Epithelial cell of esophagus (primary cell): Measurements from ENCODE around the gene EFR3B.

ENCODE experiments used
- DNase-seq: peaks from one replicate; pipeline ENCODE4 v3.0.0; 2010; ENCODE audit warnings: low read depth
- H3K4me3 ChIP-seq: 2 replicates; pipeline ENCODE4 v1.5.1; 2011; ENCODE audit warnings: mild to moderate bottlenecking, low read length, control low read depth
- CTCF ChIP-seq: IDR thresholded peaks from 2 replicates; pipeline ENCODE4 v1.5.1; 2011; ENCODE audit warnings: low read depth, mild to moderate bottlenecking, low read length, control low read depth, inconsistent platforms; ENCODE audit not compliant: insufficient read depth; ENCODE audit errors: missing control alignments

EFR3B gene

GRCh38 chr2:25025229-25026007 lies 16.5 kb upstream of the EFR3B start:
- no peak for DNase-seq
- H3K4me3 ChIP-seq: no peak overlapping the region
- TF ChIP-seq CTCF: no peak

- TF ChIP-seq CTCF: no peak
- H3K4me3 ChIP-seq: no peak overlapping the region
- no peak for DNase-seq
Observed at GRCh38 chr2:25026008-25026530, 15.8 kb upstream of the EFR3B start.

GRCh38 chr2:25029183-25029554 lies 12.7 kb upstream of the EFR3B start:
- DNase-seq: peak; percentile 17
- H3K4me3 ChIP-seq: no peak overlapping the region
- TF ChIP-seq CTCF: no peak

- no peak for DNase-seq
- no peak overlapping the region for H3K4me3 ChIP-seq
- TF ChIP-seq CTCF: no peak
Observed at GRCh38 chr2:25030702-25031101, 11.2 kb upstream of the EFR3B start.

- peak; percentile 29 for DNase-seq
- H3K4me3 ChIP-seq: no peak overlapping the region
- TF ChIP-seq CTCF: no peak
Observed at GRCh38 chr2:25032094-25032493, 9.8 kb upstream of the EFR3B start.

- no peak for DNase-seq
- no peak for TF ChIP-seq CTCF
- no peak overlapping the region for H3K4me3 ChIP-seq
Observed at GRCh38 chr2:25032901-25033300, 9.0 kb upstream of the EFR3B start.

- H3K4me3 ChIP-seq: no peak overlapping the region
- TF ChIP-seq CTCF: no peak
- DNase-seq: no peak
Observed at GRCh38 chr2:25034081-25034480, 7.8 kb upstream of the EFR3B start.
